D341Med (cell line): Measurements from ENCODE around the gene NUDT3.
A peak's percentile ranks its signal among the peaks of the same experiment; 100 is the strongest.
"Not testable (repeated sequence)": the region's sequence is repeated elsewhere in the genome, so short reads cannot be mapped to it uniquely, and the experiment has no call there.

ENCODE experiments used
- DNase-seq: peaks from one replicate; pipeline ENCODE4 v3.0.0; 2012; ENCODE audit warnings: low spot score

NUDT3 gene

GRCh38 chr6:34393191-34393965 lies 909 bp upstream of the NUDT3 start:
- no peak for DNase-seq

- peak; percentile 77 for DNase-seq
Observed at GRCh38 chr6:34391786-34392496, 528 bp downstream of the NUDT3 start.

GRCh38 chr6:34391473-34391785 lies 1.0 kb downstream of the NUDT3 start:
- no peak for DNase-seq

- no peak for DNase-seq
Observed at GRCh38 chr6:34390531-34391472, 1.7 kb downstream of the NUDT3 start.

- no peak for DNase-seq
Observed at GRCh38 chr6:34389034-34389433, 3.4 kb downstream of the NUDT3 start.

GRCh38 chr6:34388421-34388820 lies 4.0 kb downstream of the NUDT3 start:
- DNase-seq: no peak

GRCh38 chr6:34386316-34387137 lies 5.9 kb downstream of the NUDT3 start:
- DNase-seq: no peak

- DNase-seq: no peak
Observed at GRCh38 chr6:34385793-34386195, 6.7 kb downstream of the NUDT3 start.

GRCh38 chr6:34384321-34385153 lies 7.9 kb downstream of the NUDT3 start:
- DNase-seq: no peak

GRCh38 chr6:34383656-34384320 lies 8.7 kb downstream of the NUDT3 start:
- DNase-seq: no peak

GRCh38 chr6:34383161-34383631 lies 9.3 kb downstream of the NUDT3 start:
- no peak for DNase-seq

- DNase-seq: no peak
Observed at GRCh38 chr6:34381081-34381480, 11.4 kb downstream of the NUDT3 start.

GRCh38 chr6:34378470-34378869 lies 14.0 kb downstream of the NUDT3 start:
- DNase-seq: no peak

GRCh38 chr6:34377984-34378383 lies 14.5 kb downstream of the NUDT3 start:
- DNase-seq: no peak

GRCh38 chr6:34377571-34377970 lies 14.9 kb downstream of the NUDT3 start:
- DNase-seq: not testable (repeated sequence)

- no peak for DNase-seq
Observed at GRCh38 chr6:34375833-34376232, 16.6 kb downstream of the NUDT3 start.

GRCh38 chr6:34374508-34374907 lies 18.0 kb downstream of the NUDT3 start:
- DNase-seq: no peak

GRCh38 chr6:34374069-34374468 lies 18.4 kb downstream of the NUDT3 start:
- DNase-seq: no peak

GRCh38 chr6:34373511-34373910 lies 19.0 kb downstream of the NUDT3 start:
- DNase-seq: no peak

- not testable (repeated sequence) for DNase-seq
Observed at GRCh38 chr6:34371865-34372264, 20.6 kb downstream of the NUDT3 start.
